Ecto neural progenitor cell (in vitro differentiated cells): ENCODE measurements around the gene ASIC2.

Experiments
- DNase-seq: peaks from one replicate; pipeline ENCODE4 v3.0.0-alpha.2; 2018; ENCODE audit warnings: low spot score

ASIC2 gene

GRCh38 chr17:33287096-33287725 is 5.9 kb downstream of the ASIC2 start:
- no peak for DNase-seq

- DNase-seq = no peak
Measured at GRCh38 chr17:33285413-33285812, 7.7 kb downstream of the ASIC2 start.

GRCh38 chr17:33284022-33284421 is 9.1 kb downstream of the ASIC2 start:
- no peak for DNase-seq

- DNase-seq = no peak
Measured at GRCh38 chr17:33280162-33280943, 12.7 kb downstream of the ASIC2 start.

- DNase-seq = no peak
Measured at GRCh38 chr17:33277436-33278100, 15.5 kb downstream of the ASIC2 start.

- no peak for DNase-seq
Measured at GRCh38 chr17:33273743-33274410, 19.2 kb downstream of the ASIC2 start.

- DNase-seq = no peak
Measured at GRCh38 chr17:33273271-33273670, 19.8 kb downstream of the ASIC2 start.

GRCh38 chr17:33272438-33272837 is 20.7 kb downstream of the ASIC2 start:
- no peak for DNase-seq

GRCh38 chr17:33269337-33270060 is 23.6 kb downstream of the ASIC2 start:
- DNase-seq = no peak

GRCh38 chr17:33267851-33268548 is 25.1 kb downstream of the ASIC2 start:
- no peak for DNase-seq

GRCh38 chr17:33267271-33267790 is 25.8 kb downstream of the ASIC2 start:
- no peak for DNase-seq

GRCh38 chr17:33266611-33267010 is 26.5 kb downstream of the ASIC2 start:
- no peak for DNase-seq

GRCh38 chr17:33266116-33266515 is 27.0 kb downstream of the ASIC2 start:
- no peak for DNase-seq

- no peak for DNase-seq
Measured at GRCh38 chr17:33263396-33263795, 29.7 kb downstream of the ASIC2 start.

GRCh38 chr17:33262266-33263123 is 30.6 kb downstream of the ASIC2 start:
- DNase-seq = no peak

- DNase-seq = no peak
Measured at GRCh38 chr17:33261820-33262219, 31.3 kb downstream of the ASIC2 start.

- DNase-seq = no peak
Measured at GRCh38 chr17:33260638-33261037, 32.5 kb downstream of the ASIC2 start.

- no peak for DNase-seq
Measured at GRCh38 chr17:33258296-33258695, 34.8 kb downstream of the ASIC2 start.

- DNase-seq = no peak
Measured at GRCh38 chr17:33245183-33245582, 47.9 kb downstream of the ASIC2 start.

- no peak for DNase-seq
Measured at GRCh38 chr17:33243732-33244131, 49.4 kb downstream of the ASIC2 start.
